GM12864 (cell line): ENCODE measurements around the gene KRT77.

ENCODE experiments used
- DNase-seq: peaks from one replicate; pipeline ENCODE4 v3.0.0-alpha.2; 2011; ENCODE audit warnings: low read depth
- H3K4me3 ChIP-seq: 2 replicates; pipeline ENCODE4 v1.5.1; 2011; ENCODE audit warnings: mild to moderate bottlenecking, low read depth, low read length, control low read depth
- CTCF ChIP-seq: IDR thresholded peaks from 2 replicates; pipeline ENCODE4 v1.5.1; 2011; ENCODE audit warnings: low read depth, mild to moderate bottlenecking, moderate library complexity, low read length, control low read depth, inconsistent platforms; ENCODE audit errors: missing control alignments

The KRT77 gene

GRCh38 chr12:52680363-52680762 lies 23.0 kb downstream of the KRT77 start, which contains the start of gene KRT1:
TSS of gene KRT1 (minus strand) at chr12:52680407. CDS start at chr12:52680348, 59 bp downstream.
- H3K4me3 ChIP-seq: no peak within 1 kb of the TSS
- TF ChIP-seq CTCF: no peak
- no peak for DNase-seq

GRCh38 chr12:52679875-52680274 lies 23.4 kb downstream of the KRT77 start:
- no peak for TF ChIP-seq CTCF
- H3K4me3 ChIP-seq: no peak overlapping the region
- no peak for DNase-seq

- H3K4me3 ChIP-seq: no peak overlapping the region
- DNase-seq: no peak
- no peak for TF ChIP-seq CTCF
Measured at GRCh38 chr12:52677671-52678070, 25.7 kb downstream of the KRT77 start.

- DNase-seq: no peak
- no peak for TF ChIP-seq CTCF
- H3K4me3 ChIP-seq: no peak overlapping the region
Measured at GRCh38 chr12:52677126-52677525, 26.2 kb downstream of the KRT77 start.

- no peak overlapping the region for H3K4me3 ChIP-seq
- DNase-seq: no peak
- TF ChIP-seq CTCF: no peak
Measured at GRCh38 chr12:52676163-52676562, 27.2 kb downstream of the KRT77 start.

GRCh38 chr12:52675301-52675701 lies 28.0 kb downstream of the KRT77 start:
- no peak overlapping the region for H3K4me3 ChIP-seq
- no peak for TF ChIP-seq CTCF
- DNase-seq: no peak

- no peak for TF ChIP-seq CTCF
- no peak overlapping the region for H3K4me3 ChIP-seq
- no peak for DNase-seq
Measured at GRCh38 chr12:52674433-52674775, 28.9 kb downstream of the KRT77 start.
